ENCODE measurements around the gene LPP.

- no peak for TF ChIP-seq CTCF (conservative IDR thresholded peaks at IDR 0.05; ENCODE audit: low read depth, low read length)
- no peak for TF ChIP-seq EZH2phosphoT487 (IDR thresholded peaks at IDR 0.05; ENCODE audit: borderline replicate concordance, low read length)
Observed at GRCh38 chr3:188367678-188368077, 213.7 kb downstream of the LPP start.

All from PC-3 (cell line).